SW480 (cell line): Measurements from ENCODE around the gene C14orf93.
A peak's percentile ranks its signal among the peaks of the same experiment; 100 is the strongest.
"Not testable (repeated sequence)": the region's sequence is repeated elsewhere in the genome, so short reads cannot be mapped to it uniquely, and the experiment has no call there.

Experiments
- DNase-seq: peaks from one replicate; pipeline ENCODE4 v3.0.0-alpha.2; 2016; ENCODE audit warnings: low spot score

C14orf93 gene

DNA sequence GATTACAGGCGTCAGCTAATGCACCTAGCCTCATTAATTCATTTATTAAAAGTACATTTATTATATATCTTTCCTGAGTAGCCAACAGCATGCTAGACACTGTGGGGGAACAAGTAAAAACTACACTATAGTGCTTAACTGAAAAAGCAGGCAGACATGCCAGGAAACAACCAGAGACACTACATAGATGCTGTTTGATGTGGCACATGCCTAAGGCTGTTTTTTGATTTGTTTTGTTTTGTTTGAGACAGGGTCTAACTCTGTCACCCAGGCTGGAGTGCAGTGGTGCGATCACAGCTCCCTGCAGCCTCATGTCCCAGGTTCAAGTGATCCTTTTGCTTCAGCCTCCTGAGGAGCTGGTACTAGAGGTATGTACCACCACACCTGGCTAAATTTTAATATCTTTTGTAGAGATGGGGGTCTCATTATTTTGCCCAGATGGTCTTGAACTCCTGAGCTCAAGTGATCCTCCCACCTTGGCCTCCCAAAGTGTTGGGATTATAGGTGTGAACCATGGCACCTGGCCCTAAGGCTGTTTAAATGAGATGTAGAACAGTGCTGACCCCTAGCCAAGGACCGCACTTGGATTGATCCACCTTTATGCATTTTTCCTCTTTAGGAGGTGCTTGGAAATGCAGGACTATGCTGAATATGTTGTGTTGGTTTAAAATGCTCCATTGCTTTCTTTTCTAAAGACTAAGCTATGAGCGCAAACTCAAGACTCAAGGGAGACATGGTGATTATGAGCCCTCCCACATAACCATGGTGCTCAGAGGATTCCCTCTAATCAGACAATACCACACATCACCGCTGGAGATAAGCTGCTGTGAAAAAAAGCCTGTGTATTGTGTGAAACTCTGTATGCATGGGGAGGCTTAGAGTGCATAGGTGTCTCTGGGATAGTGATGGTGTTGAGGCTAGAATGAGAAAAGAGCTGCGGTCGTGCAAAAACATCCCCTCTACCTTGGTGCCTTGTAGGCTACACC lies 10.5 kb upstream of the C14orf93 start:
- DNase-seq: no peak

GRCh38 chr14:23018107-23018506 lies 8.2 kb upstream of the C14orf93 start:
- DNase-seq: no peak

GRCh38 chr14:23017091-23017490 lies 7.1 kb upstream of the C14orf93 start:
- no peak for DNase-seq

DNA sequence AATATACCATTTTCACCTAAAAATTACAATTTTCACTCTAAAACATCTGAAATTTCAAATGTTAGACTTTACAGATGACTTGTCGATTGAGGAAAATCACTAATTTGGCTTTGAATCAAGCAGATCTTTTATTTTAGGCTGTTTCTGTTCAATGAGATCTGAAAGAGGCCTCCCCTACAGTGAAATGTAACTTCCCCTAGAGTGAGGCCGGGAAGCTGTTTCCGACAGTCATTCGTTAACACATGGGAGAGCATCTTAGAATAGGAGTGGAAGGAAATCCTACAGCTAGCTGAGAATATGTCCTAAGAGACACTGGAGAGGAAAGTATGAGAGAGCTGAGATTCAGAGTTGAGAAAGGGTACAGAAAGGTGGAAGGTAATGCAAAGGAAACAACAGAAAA lies 5.7 kb upstream of the C14orf93 start:
- DNase-seq: no peak

GRCh38 chr14:23013749-23014054 lies 3.8 kb upstream of the C14orf93 start:
- DNase-seq: not testable (repeated sequence)

DNA sequence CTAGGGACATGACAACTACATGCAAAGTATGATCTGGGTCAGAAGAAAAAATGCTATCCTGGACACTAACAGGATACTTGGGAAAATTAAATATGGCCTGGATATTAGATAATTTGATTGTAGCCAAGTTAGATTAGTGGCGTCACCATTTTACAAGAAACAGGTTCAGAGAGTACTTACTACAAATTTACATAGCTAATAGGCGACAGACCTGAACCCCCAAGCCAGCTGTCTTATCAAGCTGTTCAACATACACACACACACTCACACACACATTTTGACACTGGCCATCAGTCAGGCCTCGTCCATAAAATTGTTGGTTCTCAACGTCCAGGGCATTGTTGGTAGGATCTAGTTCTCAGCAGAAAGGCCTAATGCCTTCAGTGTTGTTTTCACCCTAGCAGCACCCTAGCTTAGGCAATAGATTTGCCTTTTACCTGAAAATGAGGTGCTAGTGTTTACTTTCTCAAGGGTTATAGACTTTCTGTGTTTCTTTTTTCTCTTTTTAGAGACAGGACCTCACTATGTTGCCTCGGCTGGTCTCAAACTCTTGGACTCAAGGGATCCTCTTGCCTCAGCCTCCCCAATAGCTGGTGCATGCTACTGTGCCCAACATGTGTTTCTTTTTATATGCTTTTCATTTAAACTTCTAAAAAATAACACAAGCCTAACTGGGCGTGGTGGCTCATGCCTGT lies 3.3 kb upstream of the C14orf93 start:
- DNase-seq: no peak

- no peak for DNase-seq
These were observed 432 bp downstream of the C14orf93 start for GRCh38 chr14:23009483-23009938.

GRCh38 chr14:23008831-23009230 lies 1.1 kb downstream of the C14orf93 start:
- no peak for DNase-seq

DNA sequence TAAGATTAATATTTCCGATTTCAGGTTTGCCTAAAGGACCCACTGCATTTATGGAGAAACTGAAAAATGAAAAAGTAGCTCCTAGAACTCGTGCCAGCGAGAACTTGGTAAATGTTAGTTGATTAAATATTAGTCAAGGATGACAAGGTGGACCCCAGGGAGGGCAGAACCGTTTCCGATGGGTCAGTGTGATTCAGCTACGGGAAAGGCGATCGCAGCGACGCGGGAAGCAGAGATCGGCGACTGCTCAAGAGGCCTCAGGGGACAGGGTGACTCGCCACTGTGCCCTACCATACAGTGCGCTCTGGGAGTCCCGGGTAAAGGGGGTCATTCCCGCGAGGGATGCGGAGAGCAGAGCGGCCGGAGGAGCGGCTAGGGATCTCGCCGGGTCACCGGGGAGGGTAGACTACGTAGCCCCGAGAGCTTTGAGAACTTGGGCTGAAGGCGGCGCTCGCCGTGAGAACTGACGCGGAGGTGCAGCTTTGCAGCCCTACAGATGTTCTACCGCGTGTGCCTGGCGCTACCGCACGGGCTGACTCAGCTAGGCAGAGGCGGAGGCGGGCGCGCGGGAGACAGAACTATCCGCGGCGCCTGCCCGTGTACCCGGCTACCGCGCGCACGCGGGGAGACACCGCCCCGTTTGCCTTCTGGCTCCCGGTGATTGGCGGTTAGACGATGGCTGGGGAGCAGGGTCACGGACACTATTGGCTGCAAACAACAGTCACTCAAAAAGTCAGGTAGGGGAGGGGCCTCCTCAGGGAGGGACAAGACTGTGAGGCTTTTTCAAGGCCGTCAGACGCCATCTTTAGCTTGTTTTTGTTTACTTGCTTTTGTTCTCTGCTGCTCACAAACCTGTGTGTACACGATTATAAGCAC lies 3.2 kb downstream of the C14orf93 start:
- DNase-seq: peak; percentile 97

- DNase-seq: no peak
These were observed 3.8 kb downstream of the C14orf93 start for GRCh38 chr14:23006188-23006534.

DNA sequence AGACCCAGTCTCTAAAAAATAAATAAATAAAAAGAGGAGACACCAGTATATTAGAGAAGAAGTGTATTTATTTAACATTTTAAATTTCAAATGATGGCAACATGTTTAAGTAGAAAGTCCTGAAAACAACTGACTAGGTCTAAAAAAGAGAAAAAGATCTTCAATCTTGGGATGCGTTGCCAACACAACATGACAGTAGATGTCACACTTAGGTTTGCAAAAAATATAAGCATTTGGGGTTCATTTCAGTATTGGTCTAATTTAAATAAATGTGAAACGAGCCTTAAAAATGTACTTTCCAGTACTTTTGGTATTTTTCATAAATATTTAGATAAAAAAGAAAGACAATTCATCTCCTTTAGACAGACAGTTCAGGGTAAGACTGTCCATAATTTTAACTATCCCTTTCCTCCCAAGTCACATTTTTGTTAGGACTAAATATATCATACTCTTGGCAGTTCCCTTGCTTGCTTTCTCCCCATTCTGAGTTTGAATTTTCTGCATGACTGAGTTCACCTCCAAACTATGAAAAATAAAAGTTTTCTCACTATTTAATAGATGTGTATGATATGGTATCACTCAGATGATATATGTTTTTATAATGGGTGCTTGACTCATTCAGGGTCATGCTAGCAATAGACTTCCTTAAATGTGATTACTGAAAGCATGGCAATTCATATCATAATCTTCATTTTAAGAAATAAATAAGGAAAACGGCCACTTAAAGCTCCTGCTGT lies 4.3 kb downstream of the C14orf93 start:
- no peak for DNase-seq

DNA sequence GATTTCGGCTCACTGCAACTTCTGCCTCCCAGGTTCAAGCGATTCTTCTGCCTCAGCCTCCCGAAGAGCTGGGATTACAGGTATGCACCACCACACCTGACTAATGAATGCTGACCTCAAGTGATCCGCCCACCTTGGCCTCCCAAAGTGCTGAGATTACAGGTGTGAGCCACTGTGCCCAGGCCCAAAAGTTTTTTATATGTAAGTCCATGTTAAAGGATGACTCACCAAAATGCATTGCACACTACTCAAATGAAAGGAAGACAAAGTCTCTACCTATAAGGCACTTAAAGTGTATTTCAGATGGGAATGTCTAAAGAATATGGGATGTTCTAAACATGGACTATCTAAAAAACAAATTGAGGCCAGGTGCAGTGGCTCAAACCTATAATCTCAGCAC lies 5.7 kb downstream of the C14orf93 start:
- not testable (repeated sequence) for DNase-seq

- no peak for DNase-seq
These were observed 7.4 kb downstream of the C14orf93 start for GRCh38 chr14:23002592-23002991.

- DNase-seq: no peak
These were observed 9.1 kb downstream of the C14orf93 start for GRCh38 chr14:23000860-23001259.

DNA sequence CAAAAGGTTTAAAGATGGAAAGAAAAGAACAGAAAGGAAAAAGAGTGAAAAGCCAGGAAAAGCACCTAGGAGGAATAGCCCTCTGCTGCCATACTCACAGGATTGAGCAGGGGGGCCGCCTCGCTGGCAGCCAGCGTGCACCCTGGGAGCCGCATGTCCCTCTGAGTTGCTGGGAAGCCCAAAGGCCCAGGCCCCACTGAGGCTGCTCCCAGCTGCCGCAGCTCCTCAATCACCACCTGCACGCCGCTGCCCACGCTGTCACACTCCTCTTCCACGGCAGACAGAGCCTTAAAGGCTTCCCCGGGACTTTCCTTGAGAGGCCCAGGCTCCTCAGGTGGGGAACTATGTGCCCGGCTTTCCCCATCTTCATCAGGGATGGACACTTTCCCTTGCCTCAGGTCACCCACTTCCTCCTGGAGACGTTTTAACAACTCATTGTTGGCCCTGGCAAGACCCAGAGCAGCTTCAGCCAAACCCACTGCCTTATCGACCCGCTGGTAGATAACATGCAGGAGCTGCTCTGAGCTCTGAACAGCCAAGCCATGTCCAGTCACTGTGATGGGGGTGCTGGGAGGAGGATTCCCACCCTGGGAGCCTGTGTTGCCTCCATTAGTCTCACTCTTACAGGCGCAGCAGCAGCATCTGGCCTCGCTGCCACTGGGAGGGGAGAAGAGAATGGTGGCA lies 11.5 kb downstream of the C14orf93 start:
- no peak for DNase-seq

DNA sequence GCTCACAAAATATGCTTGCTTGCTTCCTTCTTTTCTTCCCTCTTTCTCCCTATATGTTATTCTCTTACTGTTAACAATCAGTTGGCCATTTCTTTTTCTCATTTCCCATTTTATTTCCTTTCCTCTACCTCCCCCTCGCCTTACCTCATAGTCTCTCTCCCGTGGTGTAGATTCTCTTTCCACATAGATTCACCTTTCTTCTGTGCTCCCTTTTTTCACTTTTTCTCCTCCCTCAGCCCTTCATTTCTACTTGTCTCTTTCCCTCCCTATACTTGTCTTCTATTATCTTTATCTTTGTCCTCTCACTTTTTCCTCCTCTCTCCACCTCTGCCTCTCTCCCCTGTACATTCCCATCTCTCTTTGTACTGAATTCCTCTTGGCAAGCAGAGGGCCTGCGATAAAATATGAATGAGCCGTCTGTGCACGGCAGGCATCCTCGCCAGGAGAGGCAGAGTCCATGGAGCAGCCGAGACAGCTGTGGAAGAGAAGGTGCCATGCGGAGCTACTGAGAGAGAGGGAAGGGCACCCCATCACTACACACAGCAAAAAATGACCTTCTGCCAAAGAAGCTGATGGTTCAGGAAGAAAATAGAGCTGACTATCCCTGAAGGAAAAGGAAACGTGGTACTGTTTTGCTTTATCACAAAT lies 12.1 kb downstream of the C14orf93 start:
- DNase-seq: no peak

DNA sequence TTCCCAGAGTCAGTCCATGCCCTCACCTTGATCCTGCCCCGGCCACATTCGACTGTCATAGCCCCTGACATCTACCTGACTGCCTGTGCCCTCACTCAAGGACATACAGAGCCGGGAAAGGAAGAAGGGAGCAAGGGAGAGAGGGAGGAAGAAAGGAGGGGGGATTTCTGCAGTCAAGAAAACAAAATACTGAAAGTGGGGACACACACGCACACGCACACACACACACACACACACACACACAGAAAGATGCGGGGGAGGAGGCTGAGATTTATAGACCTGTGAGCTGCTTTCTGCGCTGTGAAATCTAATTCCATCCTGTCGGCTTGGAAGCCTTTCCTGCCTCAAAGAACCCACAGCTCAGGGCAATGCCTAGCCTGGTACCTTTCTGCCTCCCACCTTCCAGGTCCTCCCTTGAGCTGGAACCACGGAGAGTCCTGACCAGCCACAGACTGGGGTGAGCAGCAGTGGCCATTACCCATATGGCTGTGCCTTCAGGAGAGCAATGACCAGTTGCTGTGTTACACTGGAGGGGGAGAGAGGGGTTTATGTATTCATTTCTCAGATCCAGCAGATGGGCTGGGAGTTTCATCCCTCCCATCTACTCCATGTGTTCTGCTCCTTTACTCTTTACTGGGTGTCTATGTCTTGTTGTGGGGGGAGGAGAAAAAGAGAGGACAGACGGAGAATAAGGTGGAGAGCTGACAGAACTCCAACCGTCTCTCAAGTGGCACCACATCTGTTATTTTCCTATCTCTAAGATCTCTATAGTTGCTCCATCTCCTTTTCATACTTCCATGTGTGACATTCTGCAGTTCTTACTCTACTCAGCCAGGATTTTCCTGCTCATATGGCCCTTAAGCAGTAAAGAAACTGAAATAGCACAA lies 12.9 kb downstream of the C14orf93 start:
- no peak for DNase-seq

- no peak for DNase-seq
These were observed 13.9 kb downstream of the C14orf93 start for GRCh38 chr14:22995889-22996625.

- DNase-seq: peak; percentile 43
These were observed 15.1 kb downstream of the C14orf93 start for GRCh38 chr14:22994762-22995275.
